Muscle layer of colon (tissue), 2 donors: ENCODE data around the gene LARP4B.

Experiments used
- H3K27ac ChIP-seq: one replicate; pipeline ENCODE4 v1.7.0; 2013; ENCODE audit warnings: low read depth, mild to moderate bottlenecking, low read length, moderate library complexity
- H3K27me3 ChIP-seq, 2 donors: one replicate each; pipeline ENCODE4 v1.7.0; 2013; ENCODE audit warnings: low read length in 2 of 2, mild to moderate bottlenecking in 2 of 2; ENCODE audit not compliant: insufficient read depth in 2 of 2, control insufficient read depth in 1 of 2
- H3K36me3 ChIP-seq: one replicate; pipeline ENCODE4 v1.7.0; 2013; ENCODE audit warnings: mild to moderate bottlenecking, low read length; ENCODE audit not compliant: insufficient read depth
- H3K4me1 ChIP-seq: one replicate; pipeline ENCODE4 v1.7.0; 2013; ENCODE audit warnings: mild to moderate bottlenecking, low read length; ENCODE audit not compliant: insufficient read depth
- H3K4me3 ChIP-seq, 2 donors: one replicate each; pipeline ENCODE4 v1.7.0; 2013; ENCODE audit warnings: low read length in 2 of 2, low read depth in 1 of 2, mild to moderate bottlenecking in 1 of 2, moderate library complexity in 1 of 2
- H3K9ac ChIP-seq: one replicate; pipeline ENCODE4 v1.7.0; 2013; ENCODE audit warnings: low read length
- H3K9me3 ChIP-seq: one replicate; pipeline ENCODE4 v1.7.0; 2013; ENCODE audit warnings: mild to moderate bottlenecking, low read length
- donor health status: abdominal sarcoma.
- donor health status: Adenocarcinoma of cecum.

Gene LARP4B

GRCh38 chr10:788796-789748, 142.4 kb downstream of the LARP4B start:
- Histone ChIP-seq H3K27me3 (no peaks in the 10 kb centered on the region), H3K36me3 (no peaks in the 10 kb centered on the region), H3K9me3 (no peaks in the 10 kb centered on the region), H3K4me1 (peaks cover 12% of the 10 kb centered on the region), H3K9ac (peak overlapping the region; percentile 14), H3K27ac (no peak overlapping the region), H3K4me3 (peak overlapping the region; percentile 28 to 54)

GRCh38 chr10:787933-788651, 143.4 kb downstream of the LARP4B start:
- peaks cover 12% of the 10 kb centered on the region for H3K4me1 ChIP-seq
- no peak overlapping the region for H3K4me3 ChIP-seq
- H3K27ac ChIP-seq, result no peak overlapping the region
- no peaks in the 10 kb centered on the region for H3K27me3 ChIP-seq
- H3K9me3 ChIP-seq, result no peaks in the 10 kb centered on the region
- no peaks in the 10 kb centered on the region for H3K36me3 ChIP-seq
- H3K9ac ChIP-seq, result no peak overlapping the region

GRCh38 chr10:786633-787474, 144.7 kb downstream of the LARP4B start:
- Histone ChIP-seq H3K9ac (no peak overlapping the region), H3K27ac (no peak overlapping the region), H3K36me3 (no peaks in the 10 kb centered on the region), H3K9me3 (no peaks in the 10 kb centered on the region), H3K4me3 (no peak overlapping the region), H3K4me1 (peaks cover 12% of the 10 kb centered on the region), H3K27me3 (no peaks in the 10 kb centered on the region)

- peaks cover 12% of the 10 kb centered on the region for H3K4me1 ChIP-seq
- H3K9me3 ChIP-seq, result no peaks in the 10 kb centered on the region
- no peak overlapping the region for H3K27ac ChIP-seq
- no peak overlapping the region for H3K9ac ChIP-seq
- no peaks in the 10 kb centered on the region for H3K27me3 ChIP-seq
- no peak overlapping the region for H3K4me3 ChIP-seq
- no peaks in the 10 kb centered on the region for H3K36me3 ChIP-seq
These were observed 145.7 kb downstream of the LARP4B start for GRCh38 chr10:785861-786214.

GRCh38 chr10:785089-785860, 146.2 kb downstream of the LARP4B start:
- H3K9ac ChIP-seq, result no peak overlapping the region
- H3K9me3 ChIP-seq, result no peaks in the 10 kb centered on the region
- H3K27me3 ChIP-seq, result no peaks in the 10 kb centered on the region
- H3K4me1 ChIP-seq, result peaks cover 12% of the 10 kb centered on the region
- H3K4me3 ChIP-seq, result peak overlapping the region in 1 of 2 donors; percentile 38
- no peaks in the 10 kb centered on the region for H3K36me3 ChIP-seq
- H3K27ac ChIP-seq, result no peak overlapping the region

GRCh38 chr10:784403-785088, 147.0 kb downstream of the LARP4B start:
- H3K36me3 ChIP-seq, result no peaks in the 10 kb centered on the region
- H3K4me1 ChIP-seq, result peaks cover 8% of the 10 kb centered on the region
- H3K4me3 ChIP-seq, result peak overlapping the region in 1 of 2 donors; percentile 38
- H3K27ac ChIP-seq, result peak overlapping the region; percentile 42
- H3K27me3 ChIP-seq, result no peaks in the 10 kb centered on the region
- no peak overlapping the region for H3K9ac ChIP-seq
- no peaks in the 10 kb centered on the region for H3K9me3 ChIP-seq

GRCh38 chr10:782751-783648, 148.5 kb downstream of the LARP4B start:
- no peaks in the 10 kb centered on the region for H3K4me1 ChIP-seq
- no peak overlapping the region for H3K9ac ChIP-seq
- no peaks in the 10 kb centered on the region for H3K9me3 ChIP-seq
- no peaks in the 10 kb centered on the region for H3K36me3 ChIP-seq
- no peaks in the 10 kb centered on the region for H3K27me3 ChIP-seq
- H3K27ac ChIP-seq, result no peak overlapping the region
- H3K4me3 ChIP-seq, result no peak overlapping the region

GRCh38 chr10:780536-781524, 150.7 kb downstream of the LARP4B start:
- no peak overlapping the region for H3K9ac ChIP-seq
- no peak overlapping the region for H3K27ac ChIP-seq
- no peaks in the 10 kb centered on the region for H3K4me1 ChIP-seq
- no peaks in the 10 kb centered on the region for H3K27me3 ChIP-seq
- H3K4me3 ChIP-seq, result no peak overlapping the region
- no peaks in the 10 kb centered on the region for H3K9me3 ChIP-seq
- H3K36me3 ChIP-seq, result no peaks in the 10 kb centered on the region
